H1 (cell line): ENCODE measurements around the gene NAXE. TPM values are rescaled to one million over a fixed set of nuclear protein-coding genes. Genes with fewer than 3 reads are reported as not detected.

ENCODE experiments used
- CTCF ChIA-PET: fragments of 300-600 bp; sonication (Branson Sonifier 250); formaldehyde crosslinking; loops from one replicate; lab custom pipeline; 2021; ENCODE audit not compliant: partially characterized antibody; lab: Charles Lee
- POLR2A ChIA-PET: fragments of 300-600 bp; sonication (Branson Sonifier 250); formaldehyde crosslinking; loops from one replicate; lab custom pipeline; 2021; ENCODE audit warnings: inconsistent platforms; ENCODE audit not compliant: partially characterized antibody; lab: Charles Lee
- DNase-seq, 2 experiments: peaks; one replicate each; pipeline versions ENCODE4 v3.0.0 to v3.0.0-alpha.2; 2010 to 2022; ENCODE audit warnings: low spot score in 2 of 2, low read depth in 1 of 2, mixed read lengths in 1 of 2
- FAIRE-seq: peaks from 2 replicates; lab custom pipeline; 2011; peaks lifted over from hg19 to GRCh38; lab: Jason Lieb, UNC
- H2AFZ ChIP-seq: 2 replicates; pipeline ENCODE4 v1.8.1; 2012; ENCODE audit warnings: low read length, inconsistent platforms
- H2AK5ac ChIP-seq: 2 replicates; pipeline ENCODE4 v1.6.1; 2013; ENCODE audit warnings: low read depth, low read length
- H2BK120ac ChIP-seq: replicated peaks from 2 replicates; pipeline ENCODE3; 2013; ENCODE audit warnings: low read depth, low read length, inconsistent platforms
- H2BK12ac ChIP-seq: 2 replicates; pipeline ENCODE4 v1.6.1; 2013; ENCODE audit warnings: low read depth, low read length
- H2BK15ac ChIP-seq: 2 replicates; pipeline ENCODE4 v1.6.1; 2013; ENCODE audit warnings: low read length
- H2BK20ac ChIP-seq: 2 replicates; pipeline ENCODE4 v1.6.1; 2013; ENCODE audit warnings: low read length
- H2BK5ac ChIP-seq: 2 replicates; pipeline ENCODE4 v1.6.1; 2013; ENCODE audit warnings: low read depth, low read length
- H3K14ac ChIP-seq: 2 replicates; pipeline ENCODE4 v1.6.1; 2013; ENCODE audit warnings: inconsistent platforms; ENCODE audit not compliant: insufficient read length
- H3K18ac ChIP-seq: 2 replicates; pipeline ENCODE4 v1.6.1; 2013; ENCODE audit warnings: low read length; ENCODE audit errors: extremely low read depth
- H3K23ac ChIP-seq: 2 replicates; pipeline ENCODE4 v1.6.1; 2013; ENCODE audit warnings: inconsistent platforms; ENCODE audit not compliant: insufficient read length
- H3K23me2 ChIP-seq: 2 replicates; pipeline ENCODE4 v1.6.1; 2013; ENCODE audit warnings: low read depth, low read length
- H3K27ac ChIP-seq: 2 replicates; pipeline ENCODE4 v1.6.1; 2011; ENCODE audit warnings: low read depth, low read length, inconsistent platforms
- H3K27me3 ChIP-seq, 4 experiments: replicated peaks in 1 of 4; 1 replicate in 1 of 4; 2 replicates in 3 of 4; pipeline versions ENCODE4 v1.6.1 to v1.8.1; 2011 to 2013; ENCODE audit warnings: low read length in 3 of 4, mild to moderate bottlenecking in 3 of 4, inconsistent platforms in 2 of 4, mixed read lengths in 2 of 4, moderate library complexity in 1 of 4; ENCODE audit not compliant: control insufficient read depth in 3 of 4, insufficient read depth in 3 of 4; ENCODE audit errors: extremely low read depth in 1 of 4
- H3K36me3 ChIP-seq, 4 experiments: 2 replicates each; pipeline versions ENCODE4 v1.6.1 to v1.8.1; 2011 to 2013; ENCODE audit warnings: mild to moderate bottlenecking in 4 of 4, low read length in 3 of 4, moderate library complexity in 2 of 4, control low read depth in 1 of 4, inconsistent platforms in 1 of 4; ENCODE audit not compliant: insufficient read depth in 4 of 4, control insufficient read depth in 2 of 4
- H3K4ac ChIP-seq: replicated peaks from 2 replicates; pipeline ENCODE3; 2013; ENCODE audit warnings: low read length, low read depth, mixed read lengths, inconsistent platforms; ENCODE audit not compliant: insufficient read length
- H3K4me1 ChIP-seq, 4 experiments: replicated peaks in 1 of 4; 1 replicate in 1 of 4; 2 replicates in 3 of 4; pipeline versions ENCODE4 v1.6.1 to v1.8.1; 2011 to 2013; ENCODE audit warnings: low read length in 3 of 4, inconsistent platforms in 2 of 4, mixed read lengths in 1 of 4; ENCODE audit not compliant: insufficient read depth in 4 of 4, control insufficient read depth in 3 of 4
- H3K4me2 ChIP-seq, 2 experiments: 2 replicates each; pipeline versions ENCODE4 v1.6.1 to v1.8.1; 2011 to 2013; ENCODE audit warnings: low read depth in 2 of 2, low read length in 2 of 2, control low read depth in 1 of 2, inconsistent platforms in 1 of 2, mild to moderate bottlenecking in 1 of 2; ENCODE audit not compliant: insufficient read depth in 1 of 2
- H3K4me3 ChIP-seq, 4 experiments: fragments of 200-600, 300-600 bp in 1 of 4; sonication (generic), shearing (Covaris generic), sonication (Bioruptor Twin) in 1 of 4; 2 replicates each; pipeline versions ENCODE4 v1.5.1 to v1.8.1; 2011 to 2016; ENCODE audit warnings: low read length in 4 of 4, low read depth in 3 of 4, control low read depth in 2 of 4, inconsistent platforms in 2 of 4, mild to moderate bottlenecking in 2 of 4, mixed read lengths in 1 of 4, moderate library complexity in 1 of 4; ENCODE audit not compliant: insufficient read depth in 2 of 4; ENCODE audit errors: extremely low read depth in 1 of 4
- H3K56ac ChIP-seq: replicated peaks from 2 replicates; pipeline ENCODE3; 2013; ENCODE audit warnings: low read depth, mild to moderate bottlenecking, mixed read lengths, low read length, inconsistent platforms; ENCODE audit not compliant: insufficient read length
- H3K79me1 ChIP-seq: 2 replicates; pipeline ENCODE4 v1.6.1; 2013; ENCODE audit warnings: low read depth, low read length, control low read depth
- H3K79me2 ChIP-seq, 2 experiments: 2 replicates each; pipeline versions ENCODE4 v1.6.1 to v1.8.1; 2012 to 2013; ENCODE audit warnings: low read length in 2 of 2, mild to moderate bottlenecking in 2 of 2, inconsistent platforms in 1 of 2; ENCODE audit not compliant: insufficient read depth in 2 of 2, control insufficient read depth in 1 of 2
- H3K9ac ChIP-seq, 4 experiments: replicated peaks in 1 of 4; 1 replicate in 1 of 4; 2 replicates in 3 of 4; pipeline versions ENCODE4 v1.6.1 to v1.8.1; 2011 to 2013; ENCODE audit warnings: low read depth in 3 of 4, low read length in 3 of 4, control low read depth in 2 of 4, mild to moderate bottlenecking in 2 of 4, moderate library complexity in 2 of 4, inconsistent platforms in 1 of 4; ENCODE audit errors: extremely low read depth in 1 of 4
- H3K9me3 ChIP-seq, 2 experiments: 2 replicates each; pipeline versions ENCODE4 v1.6.1 to v1.8.1; 2012 to 2013; ENCODE audit warnings: mild to moderate bottlenecking in 2 of 2, moderate library complexity in 2 of 2, control low read depth in 1 of 2, inconsistent platforms in 1 of 2, low read depth in 1 of 2, low read length in 1 of 2, mixed read lengths in 1 of 2; ENCODE audit not compliant: insufficient read depth in 2 of 2
- H4K20me1 ChIP-seq, 2 experiments: replicated peaks in 1 of 2; 2 replicates each; pipeline versions ENCODE3 to v1.8.1; 2011 to 2013; ENCODE audit warnings: inconsistent platforms in 2 of 2, low read length in 2 of 2, mild to moderate bottlenecking in 1 of 2; ENCODE audit not compliant: insufficient read depth in 2 of 2, control insufficient read depth in 1 of 2
- H4K5ac ChIP-seq: 2 replicates; pipeline ENCODE4 v1.6.1; 2013; ENCODE audit warnings: low read length, low read depth, mixed read lengths, inconsistent platforms; ENCODE audit not compliant: insufficient read length
- H4K8ac ChIP-seq: 2 replicates; pipeline ENCODE4 v1.8.0; 2013; ENCODE audit warnings: mild to moderate bottlenecking, moderate library complexity, low read length, inconsistent platforms; ENCODE audit not compliant: insufficient read depth; ENCODE audit errors: extremely low read depth
- H4K91ac ChIP-seq: replicated peaks from 2 replicates; pipeline ENCODE3; 2013; ENCODE audit warnings: low read length, mixed read lengths, inconsistent platforms; ENCODE audit not compliant: insufficient read length
- BRCA1 ChIP-seq: IDR thresholded peaks from 2 replicates; pipeline ENCODE4 v1.6.1; 2012; ENCODE audit warnings: low read depth, low read length, improper control_type of control experiment
- CHD1 ChIP-seq: IDR thresholded peaks from 2 replicates; pipeline ENCODE4 v1.6.1; 2012; ENCODE audit warnings: low read depth, low read length, improper control_type of control experiment
- GABPA ChIP-seq: IDR thresholded peaks from 2 replicates; pipeline ENCODE4 v1.6.1; 2011; ENCODE audit warnings: mild to moderate bottlenecking, low read length, moderate library complexity, borderline replicate concordance; ENCODE audit not compliant: insufficient read depth
- HDAC2 ChIP-seq, 2 experiments: fragments of 300-600 bp in 1 of 2; sonication (generic) in 1 of 2; IDR thresholded peaks; 2 replicates each; pipeline ENCODE4 v1.6.1; 2011 to 2012; ENCODE audit warnings: low read depth in 2 of 2, low read length in 2 of 2, mild to moderate bottlenecking in 2 of 2, moderate library complexity in 2 of 2, borderline replicate concordance in 1 of 2, inconsistent platforms in 1 of 2
- WGBS, 2 experiments: shearing (Covaris generic) in 1 of 2; methylation state at CpG; one replicate each; pipeline versions ENCODE4 v1.1.6 to v1.1.7; 2013 to 2015; ENCODE audit warnings: low lambda C conversion rate in 2 of 2, mixed read lengths in 2 of 2, inconsistent platforms in 1 of 2, low coverage in 1 of 2, missing lambda C conversion rate in 1 of 2; ENCODE audit not compliant: insufficient replicate concordance in 2 of 2, insufficient coverage in 1 of 2, insufficient read length in 1 of 2; ENCODE audit errors: extremely low coverage in 1 of 2, missing lambda C conversion rate in 1 of 2; 5-methylcytosine and 5-hydroxymethylcytosine counted together
- polyA plus RNA-seq, 7 experiments: library from polyadenylated mRNA; depleted of rRNA in 3 of 7; stranded (reverse) in 5 of 7; unstranded in 2 of 7; fragments of >200 nt in 5 of 7; fragments of 200-250 nt in 2 of 7; gene quantifications; 1 replicate in 5 of 7; 2 replicates in 1 of 7; 4 replicates in 1 of 7; pipeline versions ENCODE4 v1.2.1 to v1.2.3, GENCODE V29; 2011 to 2013; ENCODE audit warnings: missing spikeins in 2 of 7, mixed read lengths in 2 of 7
- total RNA-seq: library from RNA; stranded (reverse); fragmentation: NEBNext Ultra II Directional; extraction: Animal tissue kit (Norgen Biotek cat#: 25700); gene quantifications from 2 replicates; pipeline ENCODE4 v1.2.1, GENCODE V29; 2021

Gene NAXE
- total and polyA plus RNA-seq, 2 of the 8 experiments (the other 6 are each of a cell fraction or from before 2014, with no cell fraction given), result 73.1 to 74.3 TPM

- Histone ChIP-seq H3K27ac (no peak overlapping the region), H3K23me2 (no peaks in the 10 kb centered on the region), H4K91ac (no peak overlapping the region), H3K36me3 (peaks cover 17 to 32% (median 22%) of the 10 kb centered on the region in 4 experiments; a peak in 7 of 8 replicates), H3K56ac (no peak overlapping the region), H2BK5ac (no peak overlapping the region)
- no peak for DNase-seq
- TF ChIP-seq GABPA (no peak), BRCA1 (no peak), HDAC2 (IDR thresholded peaks at IDR 0.05; ENCODE audit: borderline replicate concordance in 1 of 2, low read depth in 2 of 2, low read length in 2 of 2) (no peak), CHD1 (no peak)
- TF ChIP-seq, all 59 proteins: peak for 0
- CTCF ChIA-PET, result interaction anchor here (0.6 to 1.3 kb wide), 7 partner anchors 11 to 344 kb away, joined by 3 to 4 read pairs (median 3); no protein-coding TSS in a partner anchor
- POLR2A ChIA-PET, result interaction anchor here (1.4 to 1.8 kb wide), 2 partner anchors 12 to 16 kb away, joined by 4 to 7 read pairs; no protein-coding TSS in a partner anchor
- H3K79me1 ChIP-seq, result no peaks in the 10 kb centered on the region
- FAIRE-seq, result no peak
- H3K23ac ChIP-seq, result no peak overlapping the region
- no peak overlapping the region for H2BK20ac ChIP-seq
- no peak overlapping the region for H2BK15ac ChIP-seq
- no peak overlapping the region for H4K5ac ChIP-seq
- H3K18ac ChIP-seq, result no peak overlapping the region
- peaks cover 0 to 2% of the 10 kb centered on the region in 2 experiments for H4K20me1 ChIP-seq
- no peak overlapping the region for H2BK120ac ChIP-seq
- H3K27me3 ChIP-seq, result no peaks in the 10 kb centered on the region
- no peak overlapping the region for H3K9ac ChIP-seq
- H3K4me3 ChIP-seq, result no peak overlapping the region
- H2BK12ac ChIP-seq, result no peak overlapping the region
- no peak overlapping the region for H2AK5ac ChIP-seq
- 92% methylated on average over 1 of the region's 1 CpG; no CpG with 5 or more reads in 1 of the 2 experiments for WGBS, 2 experiments
- no peaks in the 10 kb centered on the region for H3K9me3 ChIP-seq
- no peak overlapping the region for H3K14ac ChIP-seq
- no peaks in the 10 kb centered on the region for H3K4me1 ChIP-seq
- no peaks in the 10 kb centered on the region for H3K79me2 ChIP-seq
- H3K4ac ChIP-seq, result no peak overlapping the region
- H3K4me2 ChIP-seq, result no peak overlapping the region
- H2AFZ ChIP-seq, result no peak overlapping the region
- no peak overlapping the region for H4K8ac ChIP-seq
These were observed 48.5 kb upstream of the NAXE start for GRCh38 chr1:156543066-156543465.
